Subcutaneous adipose tissue (tissue), 4 donors: ENCODE measurements around the gene PDXK. TPM values are rescaled to one million over a fixed set of nuclear protein-coding genes. Genes with fewer than 3 reads are reported as not detected.

Source experiments
- CTCF ChIP-seq: fragments of 450-650 bp; IDR thresholded peaks from one replicate; pipeline ENCODE4 v1.5.1; 2016; ENCODE audit warnings: low read depth, mild to moderate bottlenecking, control low read depth, antibody characterized with exemption, moderate library complexity
- total RNA-seq, 4 donors: library from RNA; depleted of rRNA; stranded (reverse); fragments of >200 nt; gene quantifications; one replicate each; pipeline ENCODE4 v1.1.0, GENCODE V29; 2016

Gene PDXK
- total RNA-seq, 4 donors from 2014 or later = 63.6 to 261 (median 72.6) TPM

GRCh38 chr21:43802713-43803313 lies 83.9 kb downstream of the PDXK start:
- no peak for TF ChIP-seq CTCF

DNA sequence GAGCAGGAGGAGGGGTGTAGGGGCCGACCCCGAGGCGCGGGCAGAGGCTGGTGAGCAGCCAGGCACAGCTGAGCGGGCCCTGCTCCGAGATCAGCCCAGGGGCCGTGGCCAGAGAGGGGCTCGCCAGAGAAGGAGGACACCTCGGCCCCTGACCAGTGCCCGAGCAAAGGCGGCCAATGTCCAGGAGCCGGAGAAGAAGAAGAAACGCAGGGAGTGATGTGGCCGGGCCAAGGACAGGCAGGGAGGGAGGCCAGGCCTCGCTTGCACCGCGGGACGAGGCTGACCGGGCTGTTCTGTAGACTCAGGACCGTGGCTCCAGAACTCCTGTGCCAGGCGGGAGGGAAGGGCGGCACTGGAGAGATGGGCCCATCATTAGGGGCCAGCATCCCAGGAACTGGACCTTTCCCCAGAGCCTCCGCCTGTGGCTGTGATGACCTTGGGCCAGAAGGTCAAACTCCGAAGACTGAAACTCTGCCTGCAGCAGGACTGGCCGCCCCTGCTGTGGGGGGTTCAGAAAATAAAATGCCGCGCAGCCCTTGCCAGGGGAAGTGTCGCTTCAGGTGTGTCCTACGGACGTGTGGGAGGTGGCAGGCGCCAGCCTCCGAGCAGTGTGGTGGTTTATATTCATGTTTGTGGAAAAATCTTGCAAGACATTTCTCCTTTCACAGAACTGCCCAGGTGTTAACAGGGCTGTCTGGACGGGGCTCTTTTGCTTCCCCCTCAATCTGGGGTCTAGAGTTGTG lies 84.8 kb downstream of the PDXK start:
- TF ChIP-seq CTCF = no peak

DNA sequence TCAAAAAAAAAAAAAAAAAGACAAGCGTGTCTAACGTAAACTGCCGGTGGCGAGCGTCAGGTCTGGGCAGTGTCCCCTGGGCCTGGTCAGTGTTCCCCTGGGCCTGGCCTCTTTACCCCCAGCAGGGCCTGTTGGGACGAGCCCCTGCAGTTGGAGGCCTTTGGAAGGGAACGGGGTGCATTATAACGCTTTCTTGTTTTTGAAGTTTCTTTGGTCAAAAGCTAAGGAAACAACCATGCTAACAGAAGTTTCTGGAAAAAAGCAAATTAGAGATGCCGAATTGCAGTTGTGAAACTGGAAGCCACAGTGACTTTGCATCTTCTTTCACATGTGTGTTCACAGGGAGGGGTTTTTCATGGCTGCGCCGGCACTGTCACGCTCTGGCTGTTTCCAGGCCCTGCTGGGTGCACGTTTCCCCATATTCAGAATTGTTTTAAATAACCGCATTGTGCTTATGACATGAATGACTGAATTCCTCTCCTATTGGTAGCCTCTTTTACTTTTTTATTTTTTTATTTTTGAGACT lies 86.4 kb downstream of the PDXK start:
- TF ChIP-seq CTCF = no peak

DNA sequence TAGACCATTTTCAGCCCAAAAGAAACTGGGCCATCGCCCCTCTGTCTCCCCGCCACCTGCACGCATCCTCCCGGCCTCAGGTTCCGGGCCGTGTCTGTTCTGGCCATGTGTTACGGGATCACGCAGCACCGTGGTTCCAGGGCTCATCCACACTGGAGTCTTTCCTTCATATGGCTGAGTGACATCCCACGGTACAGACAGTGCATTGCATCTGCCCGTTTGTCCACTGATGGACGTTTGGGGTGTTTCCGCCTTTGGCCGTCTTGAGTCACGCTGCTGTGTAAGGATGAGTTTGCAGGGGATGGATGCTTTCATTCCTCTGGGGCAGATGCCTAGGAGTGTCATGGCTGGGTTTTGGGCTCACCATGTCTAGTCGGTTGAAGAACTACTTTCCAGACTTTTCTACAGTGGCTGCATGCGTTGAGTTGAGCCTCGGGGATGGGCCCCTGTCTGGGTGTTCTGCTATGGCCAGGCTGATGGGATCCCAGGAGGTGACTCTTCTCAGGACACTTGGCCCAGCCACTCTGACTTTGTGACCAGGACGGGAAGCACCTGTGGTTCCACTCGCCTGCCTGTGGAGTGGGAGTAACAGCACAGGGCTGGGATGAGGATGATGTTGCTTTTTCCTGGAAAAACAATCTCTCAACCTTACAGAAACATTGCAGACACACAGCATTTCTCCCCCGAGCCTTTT lies 87.2 kb downstream of the PDXK start:
- TF ChIP-seq CTCF = no peak

DNA sequence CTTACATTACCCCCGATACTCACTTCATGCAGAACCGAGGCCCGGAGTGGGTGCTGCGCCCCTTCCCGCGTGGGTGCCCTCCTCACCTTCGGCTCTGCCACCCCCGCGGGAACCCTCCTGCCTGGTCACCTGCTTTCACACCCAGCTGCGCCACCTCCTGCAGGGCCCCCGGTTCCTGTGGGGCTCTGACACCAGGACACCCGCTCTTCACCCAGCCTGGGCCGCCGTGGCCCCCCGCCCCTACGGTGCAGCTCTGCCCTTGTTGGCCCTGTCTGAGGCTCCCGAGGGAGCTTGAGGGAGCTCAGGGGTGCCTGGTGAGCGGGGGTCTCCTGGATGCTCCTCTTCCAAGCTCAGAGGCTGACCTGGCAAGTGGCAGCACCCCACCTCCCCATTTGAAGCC lies 89.4 kb downstream of the PDXK start:
- no peak for TF ChIP-seq CTCF

GRCh38 chr21:43808832-43809251 lies 89.9 kb downstream of the PDXK start:
- no peak for TF ChIP-seq CTCF

- no peak for TF ChIP-seq CTCF
Measured at GRCh38 chr21:43809346-43809799, 90.4 kb downstream of the PDXK start.
